ENCODE measurements around the gene KIF13A.

DNA sequence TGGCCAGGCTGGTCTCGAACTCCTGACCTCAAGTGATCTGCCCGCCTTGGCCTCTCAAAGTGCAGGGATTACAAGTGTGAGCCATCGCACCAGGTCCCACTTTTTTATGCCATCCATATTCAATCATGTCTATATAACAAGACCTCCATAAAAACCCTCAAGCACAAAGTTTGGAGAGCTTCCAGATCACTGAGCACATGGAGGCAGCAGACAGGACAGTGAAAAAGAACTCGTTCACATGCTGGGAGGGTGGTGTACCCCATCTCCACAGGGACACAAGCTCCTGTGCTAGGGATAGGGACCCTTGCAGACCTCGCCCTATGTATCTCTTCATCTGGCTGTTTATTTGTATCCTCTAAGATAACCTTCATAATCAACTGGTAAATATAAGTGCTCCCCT lies 30.3 kb downstream of the KIF13A start:
- TF ChIP-seq, protein P1, sequence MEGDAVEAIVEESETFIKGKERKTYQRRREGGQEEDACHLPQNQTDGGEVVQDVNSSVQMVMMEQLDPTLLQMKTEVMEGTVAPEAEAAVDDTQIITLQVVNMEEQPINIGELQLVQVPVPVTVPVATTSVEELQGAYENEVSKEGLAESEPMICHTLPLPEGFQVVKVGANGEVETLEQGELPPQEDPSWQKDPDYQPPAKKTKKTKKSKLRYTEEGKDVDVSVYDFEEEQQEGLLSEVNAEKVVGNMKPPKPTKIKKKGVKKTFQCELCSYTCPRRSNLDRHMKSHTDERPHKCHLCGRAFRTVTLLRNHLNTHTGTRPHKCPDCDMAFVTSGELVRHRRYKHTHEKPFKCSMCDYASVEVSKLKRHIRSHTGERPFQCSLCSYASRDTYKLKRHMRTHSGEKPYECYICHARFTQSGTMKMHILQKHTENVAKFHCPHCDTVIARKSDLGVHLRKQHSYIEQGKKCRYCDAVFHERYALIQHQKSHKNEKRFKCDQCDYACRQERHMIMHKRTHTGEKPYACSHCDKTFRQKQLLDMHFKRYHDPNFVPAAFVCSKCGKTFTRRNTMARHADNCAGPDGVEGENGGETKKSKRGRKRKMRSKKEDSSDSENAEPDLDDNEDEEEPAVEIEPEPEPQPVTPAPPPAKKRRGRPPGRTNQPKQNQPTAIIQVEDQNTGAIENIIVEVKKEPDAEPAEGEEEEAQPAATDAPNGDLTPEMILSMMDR (conservative IDR thresholded peaks at IDR 0.05): no peak
- TF ChIP-seq EZH2 (IDR thresholded peaks at IDR 0.05; ENCODE audit: low read depth): no peak
